GM12872 (cell line): ENCODE data around the gene ADARB2.

Experiments used
- CTCF ChIP-seq: IDR thresholded peaks from 3 replicates; pipeline ENCODE4 v1.5.1; 2011; ENCODE audit warnings: low read depth, mild to moderate bottlenecking, low read length, moderate library complexity; ENCODE audit not compliant: insufficient read depth

Gene ADARB2

GRCh38 chr10:1638889-1639419, 98.4 kb downstream of the ADARB2 start:
- no peak for TF ChIP-seq CTCF

- TF ChIP-seq CTCF = no peak
Measured at GRCh38 chr10:1635340-1635739, 102.0 kb downstream of the ADARB2 start.

DNA sequence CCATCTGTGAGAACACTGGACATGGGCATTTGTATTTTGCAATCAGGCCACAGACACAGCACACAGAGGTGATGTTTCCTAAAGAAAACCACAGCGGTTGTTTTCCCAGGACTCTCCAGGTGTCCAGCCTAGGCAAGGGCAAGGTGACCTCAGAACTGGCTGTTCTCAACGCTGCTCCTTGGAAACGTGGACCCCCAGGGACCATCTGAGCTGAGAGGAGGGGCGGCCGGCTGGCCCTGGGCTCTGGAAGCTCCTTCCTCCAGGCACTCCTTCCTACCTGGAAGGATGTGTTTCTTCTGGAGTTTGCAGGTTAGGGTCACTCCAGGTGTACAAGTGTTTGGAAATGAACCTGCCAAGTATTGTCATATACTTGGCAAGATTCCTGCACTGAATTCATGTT, 103.1 kb downstream of the ADARB2 start:
- no peak for TF ChIP-seq CTCF

GRCh38 chr10:1633783-1634182, 103.5 kb downstream of the ADARB2 start:
- no peak for TF ChIP-seq CTCF

- no peak for TF ChIP-seq CTCF
Measured at GRCh38 chr10:1632596-1632995, 104.7 kb downstream of the ADARB2 start.

DNA sequence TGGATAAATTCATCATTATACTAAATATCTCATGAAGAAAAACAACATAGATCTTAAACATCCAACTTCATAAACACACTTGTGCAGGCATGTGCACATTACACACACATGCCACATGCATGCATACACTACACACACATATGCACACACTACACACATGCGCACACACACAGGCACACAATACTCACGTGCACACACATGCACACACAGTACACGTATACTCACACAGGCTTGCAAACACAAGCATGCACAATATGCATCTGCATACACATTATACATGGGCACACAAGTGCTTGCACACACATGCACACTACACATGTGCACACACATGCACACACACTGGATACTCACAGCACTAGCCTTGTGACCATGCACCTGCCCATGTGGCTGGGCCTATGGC, 105.2 kb downstream of the ADARB2 start:
- no peak for TF ChIP-seq CTCF

DNA sequence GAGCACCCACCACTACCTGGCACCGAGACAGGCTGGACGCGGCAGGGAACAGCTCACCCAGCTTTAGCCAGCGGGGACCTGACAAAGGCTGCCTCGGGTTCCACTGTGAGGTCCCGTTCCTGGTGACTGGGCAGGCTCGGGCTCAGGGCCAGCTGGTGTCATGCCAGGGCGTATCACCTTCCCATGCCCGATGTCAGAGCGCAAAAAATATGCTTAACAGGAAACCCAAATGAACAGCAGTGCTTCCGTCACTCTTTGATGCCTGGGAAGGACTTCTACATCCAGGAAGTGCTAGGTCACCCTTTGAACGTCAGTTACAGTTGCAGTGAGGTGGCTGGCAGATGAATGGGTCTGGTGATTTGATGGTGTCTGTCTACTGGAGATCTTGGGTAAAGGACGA, 106.0 kb downstream of the ADARB2 start:
- TF ChIP-seq CTCF = no peak

GRCh38 chr10:1630304-1630703, 107.0 kb downstream of the ADARB2 start:
- no peak for TF ChIP-seq CTCF
